ENCODE results near the gene SCAPER.

GRCh38 chr15:76342058-76342381 is 563.1 kb downstream of the SCAPER start:
- no peak for TF ChIP-seq POLR2A (IDR thresholded peaks at IDR 0.05; ENCODE audit: low read length)
- TF ChIP-seq GATA1 (IDR thresholded peaks at IDR 0.05; ENCODE audit: low read depth, low read length), result no peak
